AML-193 (cell line): Measurements from ENCODE around the gene ID1.

Source experiments
- DNase-seq, 2 experiments: peaks; one replicate each; lab custom pipeline; 2025; lab: John Stamatoyannopoulos, UW

ID1 gene

GRCh38 chr20:31605031-31605901, at the start of gene ID1:
Gene ID1, plus strand, starts transcription at chr20:31605289. Its CDS starts 99 bp downstream, at chr20:31605388.
- DNase-seq: peak; percentile 84

DNA sequence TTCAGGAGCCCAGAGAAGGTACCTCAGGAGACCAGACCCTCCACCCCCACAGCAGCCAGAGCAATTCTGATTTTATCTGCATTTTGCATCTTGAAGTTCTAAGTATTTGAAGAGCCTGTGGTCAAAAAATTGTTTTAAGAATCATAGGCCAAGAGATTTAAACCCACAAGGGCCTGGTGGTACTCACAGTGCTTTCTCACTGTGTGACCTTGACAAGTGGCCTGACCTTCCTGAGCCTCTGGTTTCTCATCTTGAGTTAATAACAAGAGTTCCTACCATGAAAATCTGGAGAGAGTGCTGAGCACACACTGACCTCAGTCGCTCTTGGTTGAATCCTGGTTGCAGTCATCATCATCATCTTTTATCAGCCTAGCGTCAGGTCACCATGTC, 45.4 kb upstream of the ID1 start:
- DNase-seq: no peak

GRCh38 chr20:31560094-31560745, 44.9 kb upstream of the ID1 start:
- DNase-seq: peak; percentile 91 to 93

- peak in 1 of 2 experiments; percentile 5 for DNase-seq
Observed at GRCh38 chr20:31560746-31561598, 44.1 kb upstream of the ID1 start.

GRCh38 chr20:31562241-31562640, 42.8 kb upstream of the ID1 start:
- DNase-seq: no peak

- no peak for DNase-seq
Observed at GRCh38 chr20:31564284-31564683, 40.8 kb upstream of the ID1 start.

DNA sequence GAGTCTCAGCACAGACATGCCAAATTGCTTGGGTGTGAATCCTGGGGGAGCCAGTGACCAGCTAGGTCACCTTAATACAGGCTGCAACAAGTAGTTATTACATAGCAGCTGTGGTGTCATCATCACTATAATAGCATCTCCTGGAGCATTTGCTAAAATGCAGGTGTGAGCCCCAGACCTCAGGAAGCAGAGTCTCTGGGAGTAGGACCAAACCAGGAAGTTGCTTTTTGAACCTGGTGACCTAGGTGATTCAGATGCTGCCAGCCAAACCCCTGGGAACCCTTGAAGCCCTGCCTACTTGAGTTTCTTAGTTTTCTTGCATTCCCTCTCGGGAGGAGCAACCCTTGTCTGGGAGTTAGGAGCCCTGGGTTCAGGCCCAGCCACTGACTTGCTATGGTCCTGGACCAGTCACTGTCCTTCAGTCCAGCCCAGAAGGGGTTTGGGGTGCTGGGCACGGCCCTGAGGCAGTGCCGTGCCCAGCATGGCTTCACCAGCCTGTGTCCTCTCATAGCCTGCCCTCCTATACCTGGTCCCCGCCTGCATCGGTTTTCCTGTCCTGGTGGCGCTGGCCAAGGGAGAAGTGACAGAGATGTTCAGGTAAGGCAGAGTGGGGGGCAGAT, 39.3 kb upstream of the ID1 start:
- no peak for DNase-seq

- DNase-seq: no peak
Observed at GRCh38 chr20:31566319-31566657, 38.8 kb upstream of the ID1 start.

DNA sequence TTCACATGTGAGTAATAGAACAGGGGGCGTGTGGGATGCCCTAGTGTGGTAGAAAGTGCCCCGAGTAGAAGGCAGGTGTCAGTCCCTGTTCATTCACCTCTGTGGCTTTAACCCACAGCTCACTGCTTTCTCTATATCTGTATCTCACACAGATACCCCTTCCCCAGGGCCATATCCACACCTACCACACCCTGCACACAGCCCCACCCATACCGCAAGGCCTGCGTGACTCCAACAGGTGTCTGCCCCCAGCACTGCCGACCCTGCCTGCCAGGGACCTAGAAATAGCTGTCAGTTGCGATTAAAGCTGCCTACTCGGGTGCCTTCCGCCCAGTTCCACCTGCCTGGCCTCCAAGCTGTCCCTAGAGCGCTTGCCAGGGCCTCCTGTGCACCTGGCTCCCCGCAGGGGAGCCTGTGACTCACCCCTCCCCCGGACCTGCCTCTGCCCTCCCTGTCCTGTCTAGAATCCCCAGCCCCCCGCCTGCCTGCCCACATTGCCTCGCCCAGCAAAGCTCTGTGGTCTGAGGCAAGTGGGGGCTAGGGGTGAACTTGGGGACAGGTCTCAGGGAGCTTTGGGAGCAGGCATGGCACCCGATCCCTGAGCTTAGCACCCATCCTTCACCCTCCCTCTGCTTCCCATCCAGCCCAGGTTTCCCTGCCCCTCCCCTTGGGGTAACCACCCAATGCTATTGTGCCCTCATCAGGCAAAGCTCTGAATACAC, 38.3 kb upstream of the ID1 start:
- no peak for DNase-seq

GRCh38 chr20:31567380-31567720, 37.7 kb upstream of the ID1 start:
- DNase-seq: no peak

DNA sequence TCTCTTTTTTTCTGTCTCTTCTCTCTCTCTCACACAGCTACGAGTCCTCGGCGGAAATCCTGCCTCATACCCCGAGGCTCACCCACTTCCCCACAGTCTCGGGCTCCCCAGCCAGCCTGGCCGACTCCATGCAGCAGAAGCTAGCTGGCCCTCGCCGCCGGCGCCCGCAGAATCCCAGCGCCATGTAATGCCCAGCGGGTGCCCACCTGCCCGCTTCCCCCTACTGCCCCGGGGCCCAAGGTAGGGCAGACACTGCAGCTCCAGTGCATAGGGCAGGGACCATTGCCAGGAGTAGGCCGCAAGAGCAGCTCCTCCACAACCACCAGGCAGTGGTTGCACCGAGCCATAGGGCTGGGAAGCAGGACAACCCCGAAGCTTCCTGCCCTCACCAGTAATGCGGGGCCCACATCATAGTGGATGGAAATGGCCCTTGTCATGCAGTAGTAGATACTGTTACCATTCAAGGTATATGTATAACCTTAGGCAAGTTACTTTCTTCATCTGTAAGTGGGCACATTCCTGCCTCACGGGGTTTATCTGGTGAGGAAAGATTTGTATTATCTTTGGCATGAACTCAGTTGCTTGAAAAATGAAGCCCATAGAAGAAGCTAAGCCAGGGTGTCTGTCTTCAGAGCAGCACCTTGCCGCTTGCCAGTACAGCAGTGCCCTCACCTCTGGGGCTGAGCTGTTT, 36.9 kb upstream of the ID1 start:
- no peak for DNase-seq

- no peak for DNase-seq
Observed at GRCh38 chr20:31568773-31569162, 36.3 kb upstream of the ID1 start.

- DNase-seq: peak in 1 of 2 experiments; percentile 8
Observed at GRCh38 chr20:31569163-31570020, 35.7 kb upstream of the ID1 start.

- DNase-seq: no peak
Observed at GRCh38 chr20:31570021-31570463, 35.0 kb upstream of the ID1 start.

DNA sequence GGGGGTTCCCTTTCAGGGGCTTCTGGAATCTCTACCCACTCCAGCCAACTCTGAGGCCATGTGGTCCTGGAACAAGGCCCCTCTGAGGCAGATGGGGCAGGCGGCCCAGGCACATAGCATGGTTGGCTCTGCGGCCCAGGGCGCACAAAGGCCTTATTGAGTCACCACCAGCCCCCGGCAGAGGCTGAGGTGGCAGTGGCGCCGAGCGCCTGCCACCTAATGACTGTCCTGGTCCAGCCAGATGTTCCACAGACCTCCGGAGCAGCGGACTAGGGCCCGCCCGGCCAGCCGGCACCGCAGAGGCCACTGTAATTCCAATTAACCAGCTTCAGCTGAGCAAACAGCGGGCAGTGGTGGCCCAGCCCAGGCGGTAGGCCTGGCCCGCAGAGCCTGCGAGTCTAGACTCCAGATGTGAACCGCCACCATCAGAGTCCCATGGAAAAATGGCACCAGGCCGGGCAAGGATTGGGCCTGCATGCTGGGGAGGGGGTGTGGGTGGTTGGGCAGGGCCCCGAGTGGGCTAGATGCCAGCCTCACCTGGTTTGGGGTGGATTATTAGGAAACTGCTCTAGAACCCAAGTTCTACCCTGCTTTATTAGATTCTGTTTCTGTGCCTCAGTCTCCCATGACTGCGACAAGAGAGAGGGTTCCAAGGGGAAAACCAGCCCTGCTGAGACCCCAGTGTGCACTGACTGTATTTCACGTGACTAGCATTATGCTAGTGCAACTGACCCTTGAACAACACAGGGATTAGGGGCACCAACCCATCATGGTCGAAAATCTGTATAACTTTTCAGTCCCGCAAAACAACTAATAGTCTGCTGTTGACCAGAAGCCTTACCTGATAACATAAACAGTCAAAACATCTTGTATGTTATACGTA, 34.1 kb upstream of the ID1 start:
- no peak for DNase-seq

GRCh38 chr20:31572042-31572700, 32.9 kb upstream of the ID1 start:
- DNase-seq: no peak

DNA sequence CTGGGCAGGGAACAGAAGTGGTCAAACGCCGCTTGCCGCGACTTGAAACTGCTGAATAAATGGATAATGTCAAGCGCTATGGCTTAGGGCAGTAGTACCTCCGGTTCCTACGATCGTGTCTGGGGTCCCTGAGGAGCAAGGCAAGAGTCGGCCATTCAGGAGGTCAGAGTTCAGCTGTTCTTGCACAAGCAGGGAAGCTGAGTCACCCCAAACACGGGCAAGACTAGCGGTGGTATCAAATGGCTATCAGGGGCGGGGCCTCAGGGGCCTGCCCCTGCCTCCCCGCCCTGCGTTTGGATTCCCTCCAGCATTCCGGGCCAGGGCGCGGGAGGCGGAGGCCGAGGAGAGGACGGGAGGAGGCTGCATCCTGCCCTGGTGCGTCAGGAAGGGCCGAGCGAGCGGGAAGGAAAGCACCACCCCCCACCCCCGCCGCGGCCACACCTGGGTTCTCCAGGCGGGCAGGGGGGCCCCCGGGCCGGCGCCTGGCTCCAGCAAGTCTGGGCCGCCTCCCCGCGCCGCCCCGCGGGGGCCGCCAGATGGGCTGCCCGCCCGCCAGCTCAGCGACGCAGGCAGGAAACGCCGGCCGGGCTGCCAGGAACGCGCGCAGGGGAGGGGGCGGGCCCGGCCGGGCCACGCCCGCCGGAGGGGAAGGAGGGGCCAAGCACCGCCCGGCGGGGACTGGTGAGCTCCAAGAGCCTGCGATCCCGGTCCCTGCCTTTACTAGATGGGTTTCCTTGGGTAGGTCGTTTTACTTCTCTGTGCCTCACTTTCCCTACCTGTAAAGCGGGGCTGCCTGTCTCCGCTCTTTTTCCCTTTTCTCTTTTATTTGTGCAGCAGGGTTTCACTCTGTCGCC, 32.2 kb upstream of the ID1 start:
- peak; percentile 91 to 93 for DNase-seq
